ENCODE measurements around the gene SGPP1.

SGPP1 gene

DNA sequence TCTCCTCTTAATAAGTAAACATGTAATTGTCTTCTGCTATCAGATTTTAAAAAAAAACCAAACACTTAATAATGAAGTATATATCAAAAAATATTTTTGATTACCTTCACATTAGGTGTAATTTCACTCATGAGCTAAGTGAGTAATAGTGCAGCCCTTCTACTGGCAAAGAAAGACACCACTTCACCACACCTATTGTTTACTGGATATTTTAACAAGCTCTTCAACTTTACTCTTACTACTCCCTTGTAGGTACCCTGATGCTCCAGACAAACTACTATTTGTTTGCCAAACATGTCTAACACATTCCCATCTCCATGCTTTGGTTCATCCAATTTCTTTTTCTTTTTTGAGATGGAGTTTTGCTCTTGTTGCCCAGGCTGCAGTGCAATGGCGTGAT, 49.3 kb downstream of the SGPP1 start:
- Histone ChIP-seq H3K4me3 (ENCODE audit: low read depth in 1 of 5, low read length in 5 of 5) (no peak overlapping the region), H3K4me1 (ENCODE audit: control insufficient read depth in 5 of 5, insufficient read depth in 5 of 5, low read length in 5 of 5) (no peaks in the 10 kb centered on the region), H3K9ac (ENCODE audit: low read length in 5 of 5) (no peak overlapping the region), H3K36me3 (ENCODE audit: control insufficient read depth in 5 of 5, insufficient read depth in 5 of 5, low read length in 5 of 5) (peaks cover 5 to 11% (median 8%) of the 10 kb centered on the region in 5 donors), H3K27me3 (ENCODE audit: control insufficient read depth in 5 of 5, insufficient read depth in 4 of 5, low read length in 5 of 5) (no peaks in the 10 kb centered on the region), H3K9me3 (ENCODE audit: control insufficient read depth in 5 of 5, low read length in 5 of 5) (no peaks in the 10 kb centered on the region), H3K27ac (ENCODE audit: low read depth, low read length) (no peak overlapping the region)

GRCh38 chr14:63677891-63678379, 49.9 kb downstream of the SGPP1 start:
- H3K9ac ChIP-seq (ENCODE audit: low read length in 5 of 5): no peak overlapping the region
- no peak overlapping the region for H3K27ac ChIP-seq (ENCODE audit: low read depth, low read length)
- no peak overlapping the region for H3K4me3 ChIP-seq (ENCODE audit: low read depth in 1 of 5, low read length in 5 of 5)
- no peaks in the 10 kb centered on the region for H3K9me3 ChIP-seq (ENCODE audit: control insufficient read depth in 5 of 5, low read length in 5 of 5)
- H3K27me3 ChIP-seq (ENCODE audit: control insufficient read depth in 5 of 5, insufficient read depth in 4 of 5, low read length in 5 of 5): no peaks in the 10 kb centered on the region
- H3K36me3 ChIP-seq (ENCODE audit: control insufficient read depth in 5 of 5, insufficient read depth in 5 of 5, low read length in 5 of 5): peaks cover 5 to 11% (median 8%) of the 10 kb centered on the region in 5 donors
- no peaks in the 10 kb centered on the region for H3K4me1 ChIP-seq (ENCODE audit: control insufficient read depth in 5 of 5, insufficient read depth in 5 of 5, low read length in 5 of 5)

DNA sequence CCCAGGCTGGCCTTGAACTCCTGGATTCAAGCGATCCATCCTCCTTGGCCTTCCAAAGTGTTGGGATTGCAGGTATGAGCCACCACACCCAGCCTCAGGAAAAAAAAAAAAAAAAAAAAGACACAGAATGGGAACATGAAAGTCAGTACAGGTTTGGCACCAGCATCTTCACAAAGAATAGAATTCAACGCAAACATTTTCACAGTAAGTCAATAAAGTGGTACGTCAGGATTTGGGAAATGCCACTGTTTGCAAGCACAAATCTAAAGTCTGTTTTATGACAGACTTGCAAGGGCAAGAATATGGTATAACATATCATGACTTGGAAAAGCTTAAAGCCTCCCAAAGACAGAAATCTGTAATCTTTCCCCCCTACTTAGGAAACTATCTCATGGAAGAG, 51.2 kb downstream of the SGPP1 start:
- Histone ChIP-seq H3K4me1 (ENCODE audit: control insufficient read depth in 5 of 5, insufficient read depth in 5 of 5, low read length in 5 of 5) (no peaks in the 10 kb centered on the region), H3K9ac (ENCODE audit: low read length in 5 of 5) (no peak overlapping the region), H3K36me3 (ENCODE audit: control insufficient read depth in 5 of 5, insufficient read depth in 5 of 5, low read length in 5 of 5) (peaks cover 5 to 11% (median 8%) of the 10 kb centered on the region in 5 donors), H3K9me3 (ENCODE audit: control insufficient read depth in 5 of 5, low read length in 5 of 5) (no peaks in the 10 kb centered on the region), H3K4me3 (ENCODE audit: low read depth in 1 of 5, low read length in 5 of 5) (no peak overlapping the region), H3K27me3 (ENCODE audit: control insufficient read depth in 5 of 5, insufficient read depth in 4 of 5, low read length in 5 of 5) (no peaks in the 10 kb centered on the region), H3K27ac (ENCODE audit: low read depth, low read length) (no peak overlapping the region)

GRCh38 chr14:63673886-63674497, 53.9 kb downstream of the SGPP1 start:
- H3K27ac ChIP-seq (ENCODE audit: low read depth, low read length): no peak overlapping the region
- no peak overlapping the region for H3K4me3 ChIP-seq (ENCODE audit: low read depth in 1 of 5, low read length in 5 of 5)
- H3K36me3 ChIP-seq (ENCODE audit: control insufficient read depth in 5 of 5, insufficient read depth in 5 of 5, low read length in 5 of 5): peaks cover 5 to 11% (median 8%) of the 10 kb centered on the region in 5 donors
- H3K4me1 ChIP-seq (ENCODE audit: control insufficient read depth in 5 of 5, insufficient read depth in 5 of 5, low read length in 5 of 5): no peaks in the 10 kb centered on the region
- no peak overlapping the region for H3K9ac ChIP-seq (ENCODE audit: low read length in 5 of 5)
- no peaks in the 10 kb centered on the region for H3K9me3 ChIP-seq (ENCODE audit: control insufficient read depth in 5 of 5, low read length in 5 of 5)
- no peaks in the 10 kb centered on the region for H3K27me3 ChIP-seq (ENCODE audit: control insufficient read depth in 5 of 5, insufficient read depth in 4 of 5, low read length in 5 of 5)

- Histone ChIP-seq H3K27me3 (ENCODE audit: control insufficient read depth in 5 of 5, insufficient read depth in 4 of 5, low read length in 5 of 5) (no peaks in the 10 kb centered on the region), H3K27ac (ENCODE audit: low read depth, low read length) (no peak overlapping the region), H3K9ac (ENCODE audit: low read length in 5 of 5) (no peak overlapping the region), H3K9me3 (ENCODE audit: control insufficient read depth in 5 of 5, low read length in 5 of 5) (no peaks in the 10 kb centered on the region), H3K4me1 (ENCODE audit: control insufficient read depth in 5 of 5, insufficient read depth in 5 of 5, low read length in 5 of 5) (no peaks in the 10 kb centered on the region), H3K4me3 (ENCODE audit: low read depth in 1 of 5, low read length in 5 of 5) (no peak overlapping the region), H3K36me3 (ENCODE audit: control insufficient read depth in 5 of 5, insufficient read depth in 5 of 5, low read length in 5 of 5) (peaks cover 5 to 11% (median 8%) of the 10 kb centered on the region in 5 donors)
Measured at GRCh38 chr14:63673255-63673654, 54.6 kb downstream of the SGPP1 start.

DNA sequence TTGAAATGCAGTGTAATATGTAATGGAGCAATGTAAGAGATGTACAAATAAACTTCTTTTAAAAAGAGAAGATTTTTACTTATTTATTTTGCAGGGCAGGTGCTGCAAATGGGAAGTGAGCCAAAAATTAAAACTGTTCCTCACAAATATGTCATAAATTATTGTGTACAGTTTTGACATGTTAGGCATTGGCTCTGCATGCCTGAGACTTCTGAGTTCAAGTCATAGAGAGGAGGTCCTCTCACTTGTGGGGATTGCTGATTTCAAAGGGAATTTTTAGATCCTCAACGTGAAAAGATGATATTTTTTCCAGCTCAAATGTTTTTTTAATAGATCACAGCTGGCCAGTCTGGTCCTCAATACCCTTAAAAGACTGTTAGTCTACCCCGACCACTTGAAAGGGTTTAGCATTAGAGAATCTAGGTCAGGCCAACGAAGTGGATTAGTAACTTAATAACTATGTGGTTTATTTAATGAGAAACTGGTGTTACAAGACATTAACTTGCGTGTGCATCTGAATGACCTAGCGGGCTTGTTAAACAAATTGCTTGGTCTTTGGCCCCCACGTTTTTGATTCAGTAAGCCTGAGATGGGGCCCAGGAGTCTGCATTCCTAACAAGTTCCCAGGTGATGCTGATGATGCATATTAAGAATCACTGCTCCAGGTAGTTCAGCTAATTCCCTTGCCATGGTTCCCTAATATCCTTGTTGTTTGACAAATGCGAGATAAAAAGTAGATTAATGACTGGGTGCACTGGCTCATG, 55.3 kb downstream of the SGPP1 start:
- H3K4me3 ChIP-seq (ENCODE audit: low read depth in 1 of 5, low read length in 5 of 5): no peak overlapping the region
- no peaks in the 10 kb centered on the region for H3K9me3 ChIP-seq (ENCODE audit: control insufficient read depth in 5 of 5, low read length in 5 of 5)
- no peaks in the 10 kb centered on the region for H3K4me1 ChIP-seq (ENCODE audit: control insufficient read depth in 5 of 5, insufficient read depth in 5 of 5, low read length in 5 of 5)
- H3K27me3 ChIP-seq (ENCODE audit: control insufficient read depth in 5 of 5, insufficient read depth in 4 of 5, low read length in 5 of 5): no peaks in the 10 kb centered on the region
- H3K9ac ChIP-seq (ENCODE audit: low read length in 5 of 5): no peak overlapping the region
- H3K36me3 ChIP-seq (ENCODE audit: control insufficient read depth in 5 of 5, insufficient read depth in 5 of 5, low read length in 5 of 5): peaks cover 0 to 8% (median 6%) of the 10 kb centered on the region in 5 donors
- no peak overlapping the region for H3K27ac ChIP-seq (ENCODE audit: low read depth, low read length)

DNA sequence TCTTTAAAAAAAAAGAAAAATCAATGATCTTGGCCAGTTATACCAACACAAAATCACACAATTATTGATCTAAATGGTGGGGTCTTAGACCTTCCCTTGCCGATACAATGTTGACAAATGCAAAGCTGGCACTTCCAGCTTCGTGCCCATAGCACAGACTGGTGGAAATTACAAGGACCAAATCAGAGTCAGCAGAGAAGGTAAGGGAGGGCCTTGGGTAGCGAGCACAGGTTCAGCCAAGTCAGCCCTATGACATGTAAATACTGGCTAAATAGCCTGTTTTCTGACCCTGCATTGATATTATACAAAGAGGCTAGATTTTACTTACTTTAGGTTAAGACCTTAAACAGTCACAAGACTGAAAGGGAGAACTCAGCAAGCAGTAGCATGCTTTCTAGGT, 55.9 kb downstream of the SGPP1 start:
- Histone ChIP-seq H3K36me3 (ENCODE audit: control insufficient read depth in 5 of 5, insufficient read depth in 5 of 5, low read length in 5 of 5) (peaks cover 0 to 5% (median 2%) of the 10 kb centered on the region in 5 donors), H3K4me1 (ENCODE audit: control insufficient read depth in 5 of 5, insufficient read depth in 5 of 5, low read length in 5 of 5) (no peaks in the 10 kb centered on the region), H3K27ac (ENCODE audit: low read depth, low read length) (no peak overlapping the region), H3K9me3 (ENCODE audit: control insufficient read depth in 5 of 5, low read length in 5 of 5) (no peaks in the 10 kb centered on the region), H3K9ac (ENCODE audit: low read length in 5 of 5) (no peak overlapping the region), H3K27me3 (ENCODE audit: control insufficient read depth in 5 of 5, insufficient read depth in 4 of 5, low read length in 5 of 5) (no peaks in the 10 kb centered on the region), H3K4me3 (ENCODE audit: low read depth in 1 of 5, low read length in 5 of 5) (no peak overlapping the region)

GRCh38 chr14:63670692-63671091, 57.2 kb downstream of the SGPP1 start:
- H3K27ac ChIP-seq (ENCODE audit: low read depth, low read length): no peak overlapping the region
- H3K4me3 ChIP-seq (ENCODE audit: low read depth in 1 of 5, low read length in 5 of 5): no peak overlapping the region
- no peak overlapping the region for H3K9ac ChIP-seq (ENCODE audit: low read length in 5 of 5)
- H3K9me3 ChIP-seq (ENCODE audit: control insufficient read depth in 5 of 5, low read length in 5 of 5): no peaks in the 10 kb centered on the region
- H3K4me1 ChIP-seq (ENCODE audit: control insufficient read depth in 5 of 5, insufficient read depth in 5 of 5, low read length in 5 of 5): no peaks in the 10 kb centered on the region
- H3K36me3 ChIP-seq (ENCODE audit: control insufficient read depth in 5 of 5, insufficient read depth in 5 of 5, low read length in 5 of 5): no peaks in the 10 kb centered on the region
- no peaks in the 10 kb centered on the region for H3K27me3 ChIP-seq (ENCODE audit: control insufficient read depth in 5 of 5, insufficient read depth in 4 of 5, low read length in 5 of 5)

- no peaks in the 10 kb centered on the region for H3K4me1 ChIP-seq (ENCODE audit: control insufficient read depth in 5 of 5, insufficient read depth in 5 of 5, low read length in 5 of 5)
- no peaks in the 10 kb centered on the region for H3K27me3 ChIP-seq (ENCODE audit: control insufficient read depth in 5 of 5, insufficient read depth in 4 of 5, low read length in 5 of 5)
- no peaks in the 10 kb centered on the region for H3K36me3 ChIP-seq (ENCODE audit: control insufficient read depth in 5 of 5, insufficient read depth in 5 of 5, low read length in 5 of 5)
- no peak overlapping the region for H3K9ac ChIP-seq (ENCODE audit: low read length in 5 of 5)
- H3K9me3 ChIP-seq (ENCODE audit: control insufficient read depth in 5 of 5, low read length in 5 of 5): no peaks in the 10 kb centered on the region
- H3K27ac ChIP-seq (ENCODE audit: low read depth, low read length): no peak overlapping the region
- no peak overlapping the region for H3K4me3 ChIP-seq (ENCODE audit: low read depth in 1 of 5, low read length in 5 of 5)
Measured at GRCh38 chr14:63666335-63666734, 61.5 kb downstream of the SGPP1 start.
